B cell (primary cell): ENCODE measurements around the gene BANF2. TPM values are rescaled to one million over a fixed set of nuclear protein-coding genes. Genes with fewer than 3 reads are reported as not detected.

Experiments
- ATAC-seq: fragments of 200-7000 bp; cut with Tn5 transposase; one replicate; pipeline ENCODE4 v1.10.0; 2021; ENCODE audit warnings: low read depth, mild to moderate bottlenecking, moderate number of reproducible peaks, moderate library complexity
- CTCF ChIA-PET: fragments of 350-600 bp; sonication (Branson Sonifier 250); formaldehyde crosslinking; loops from one replicate; lab custom pipeline; 2021; ENCODE audit warnings: antibody characterized with exemption, inconsistent platforms; lab: Charles Lee
- POLR2A ChIA-PET: fragments of 350-600 bp; sonication (Branson Sonifier 250); formaldehyde crosslinking; loops from one replicate; lab custom pipeline; 2021; ENCODE audit warnings: antibody characterized with exemption; lab: Charles Lee
- DNase-seq: peaks from one replicate; pipeline ENCODE4 v3.0.0; 2013
- H2AFZ ChIP-seq: 2 replicates; pipeline ENCODE4 v1.6.1; 2012; ENCODE audit warnings: mild to moderate bottlenecking, low read depth, low read length; ENCODE audit not compliant: insufficient read depth, poor library complexity, severe bottlenecking
- H3K27ac ChIP-seq, 2 donors: 1 replicate in 1 of 2; 2 replicates in 1 of 2; pipeline ENCODE4 v1.5.1; 2012 to 2013; ENCODE audit warnings: low read length in 2 of 2, mild to moderate bottlenecking in 2 of 2, moderate library complexity in 1 of 2
- H3K27me3 ChIP-seq, 4 experiments: fragments of 200-600 bp in 1 of 4; sonication (generic) in 1 of 4; replicated peaks in 1 of 4; 1 replicate in 2 of 4; 2 replicates in 2 of 4; pipeline versions ENCODE4 v1.6.1 to v1.7.0; 2013 to 2016; ENCODE audit warnings: low read length in 3 of 4, mild to moderate bottlenecking in 2 of 4, mixed read lengths in 1 of 4, moderate library complexity in 1 of 4; ENCODE audit not compliant: insufficient read depth in 4 of 4, control insufficient read depth in 3 of 4; ENCODE audit errors: control extremely low read depth in 1 of 4
- H3K36me3 ChIP-seq, 2 experiments: replicated peaks in 1 of 2; 1 replicate in 1 of 2; 2 replicates in 1 of 2; pipeline versions ENCODE4 v1.6.1 to v1.7.1; 2013; ENCODE audit warnings: low read length in 1 of 2; ENCODE audit not compliant: insufficient read depth in 2 of 2, control insufficient read depth in 1 of 2; ENCODE audit errors: control extremely low read depth in 1 of 2, extremely low read depth in 1 of 2
- H3K4me1 ChIP-seq, 2 donors: fragments of 200-600 bp in 1 of 2; sonication (generic) in 1 of 2; 1 replicate in 1 of 2; 2 replicates in 1 of 2; pipeline versions ENCODE4 v1.5.1 to v1.6.1; 2013 to 2017; ENCODE audit warnings: low read length in 2 of 2; ENCODE audit not compliant: control insufficient read depth in 2 of 2, insufficient read depth in 2 of 2
- H3K4me2 ChIP-seq: replicated peaks from 2 replicates; pipeline ENCODE3; 2012; ENCODE audit warnings: mild to moderate bottlenecking, low read depth, low read length; ENCODE audit not compliant: poor library complexity, severe bottlenecking
- H3K4me3 ChIP-seq, 5 experiments: fragments of 200-600 bp in 1 of 5; sonication (generic) in 1 of 5; 1 replicate in 3 of 5; 2 replicates in 2 of 5; pipeline versions ENCODE4 v1.5.1 to v1.7.0; 2011 to 2016; ENCODE audit warnings: low read length in 4 of 5, mild to moderate bottlenecking in 4 of 5, low read depth in 2 of 5, control low read depth in 1 of 5, moderate library complexity in 1 of 5; ENCODE audit not compliant: insufficient read depth in 1 of 5; ENCODE audit errors: control extremely low read depth in 1 of 5, extremely low read depth in 1 of 5
- H3K79me2 ChIP-seq: fragments of 200-600 bp; sonication (generic); one replicate; pipeline ENCODE4 v1.6.0; 2016; ENCODE audit warnings: low read length; ENCODE audit not compliant: control insufficient read depth, insufficient read depth
- H3K9ac ChIP-seq: fragments of 200-600 bp; sonication (generic); 2 replicates; pipeline ENCODE4 v1.6.1; 2017; ENCODE audit warnings: mild to moderate bottlenecking, low read length, moderate library complexity
- H3K9me3 ChIP-seq, 3 donors: one replicate each; pipeline versions ENCODE4 v1.6.1 to v1.7.1; 2013; ENCODE audit warnings: low read length in 2 of 3; ENCODE audit not compliant: control insufficient read depth in 2 of 3, insufficient read depth in 1 of 3; ENCODE audit errors: control extremely low read depth in 1 of 3
- H4K20me1 ChIP-seq: 2 replicates; pipeline ENCODE4 v1.6.0; 2012; ENCODE audit warnings: mild to moderate bottlenecking, low read length; ENCODE audit not compliant: insufficient read depth, control insufficient read depth, poor library complexity, severe bottlenecking
- H3K27ac Mint-ChIP-seq: one replicate; pipeline ENCODE4 v1.8.0; 2021; ENCODE audit warnings: mixed read lengths
- H3K27me3 Mint-ChIP-seq: one replicate; pipeline ENCODE4 v1.8.0; 2021; ENCODE audit warnings: mixed read lengths
- H3K4me1 Mint-ChIP-seq: one replicate; pipeline ENCODE4 v1.8.0; 2021; ENCODE audit warnings: mixed read lengths
- H3K4me3 Mint-ChIP-seq: one replicate; pipeline ENCODE4 v1.8.0; 2021; ENCODE audit warnings: mixed read lengths
- H3K9me3 Mint-ChIP-seq: one replicate; pipeline ENCODE4 v1.8.0; 2022; ENCODE audit warnings: mixed read lengths; ENCODE audit not compliant: insufficient read depth
- CTCF ChIP-seq: fragments of 200-600 bp; IDR thresholded peaks from one replicate; pipeline ENCODE4 v1.8.0; 2022; ENCODE audit warnings: antibody characterized with exemption, mild to moderate bottlenecking
- EZH2 ChIP-seq: IDR thresholded peaks from 2 replicates; pipeline ENCODE4 v1.6.1; 2012; ENCODE audit warnings: borderline replicate concordance, low read depth, mild to moderate bottlenecking, moderate library complexity, low read length; ENCODE audit not compliant: insufficient read depth, poor library complexity, severe bottlenecking
- WGBS: methylation state at CpG from one replicate; pipeline ENCODE4 v1.1.5; 2013; ENCODE audit warnings: missing lambda C conversion rate; ENCODE audit not compliant: insufficient coverage; 5-methylcytosine and 5-hydroxymethylcytosine counted together
- intact Hi-C: fragments of 100-400 bp; cut with micrococcal nuclease; formaldehyde crosslinking; loops from one replicate; pipeline ENCODE4 v1.10.0; 2022
- polyA plus RNA-seq: library from polyadenylated mRNA; depleted of rRNA; stranded (reverse); fragments of >200 nt; gene quantifications from 2 replicates; pipeline ENCODE4 v1.2.3, GENCODE V29; 2012
- total RNA-seq, 2 donors: library from RNA; stranded (reverse); fragments of 120-200 nt in 1 of 2; gene quantifications; 1 replicate in 1 of 2; 2 replicates in 1 of 2; pipeline versions ENCODE4 v1.2.3 to v1.2.4, GENCODE V29; 2013 to 2022

The BANF2 gene
- total and polyA plus RNA-seq, 2 donors (not counting 1 experiment from before 2014, with no cell fraction given), result not detected

- intact Hi-C loops, result no loop called here
- WGBS, result 74% methylated on average over 13 of the region's 15 CpGs
- Histone ChIP-seq H3K4me2 (no peak overlapping the region), H3K36me3 (no peaks in the 10 kb centered on the region), H2AFZ (no peak overlapping the region), H3K9me3 (no peaks in the 10 kb centered on the region), H3K79me2 (no peaks in the 10 kb centered on the region), H3K27me3 (peaks cover 0 to 5% (median 0%) of the 10 kb centered on the region in 4 experiments), H3K4me1 (no peaks in the 10 kb centered on the region), H4K20me1 (no peaks in the 10 kb centered on the region), H3K4me3 (no peak overlapping the region), H3K27ac (no peak overlapping the region), H3K9ac (no peak overlapping the region)
- ATAC-seq, result no peak
- peaks cover 17% of the 10 kb centered on the region for H3K27me3 Mint-ChIP-seq
- CTCF ChIA-PET, result no interaction called here
- no peaks in the 10 kb centered on the region for H3K9me3 Mint-ChIP-seq
- no peak for TF ChIP-seq EZH2
- TF ChIP-seq CTCF, result no peak
- POLR2A ChIA-PET, result no interaction called here
- H3K4me1 Mint-ChIP-seq, result no peaks in the 10 kb centered on the region
- DNase-seq, result no peak
- H3K27ac Mint-ChIP-seq, result no peak overlapping the region
- H3K4me3 Mint-ChIP-seq, result no peak overlapping the region
Measured at GRCh38 chr20:17749978-17750721, 50.4 kb downstream of the BANF2 start.

GRCh38 chr20:17750722-17751045 lies 50.9 kb downstream of the BANF2 start:
- H3K79me2 ChIP-seq, result no peaks in the 10 kb centered on the region
- no peak overlapping the region for H3K4me2 ChIP-seq
- CTCF ChIA-PET, result no interaction called here
- WGBS, result 93% methylated on average over 1 of the region's 2 CpGs
- H3K27me3 Mint-ChIP-seq, result peaks cover 22% of the 10 kb centered on the region
- H4K20me1 ChIP-seq, result no peaks in the 10 kb centered on the region
- no peak overlapping the region for H3K27ac Mint-ChIP-seq
- no peak overlapping the region for H3K27ac ChIP-seq
- no peaks in the 10 kb centered on the region for H3K36me3 ChIP-seq
- H3K9me3 ChIP-seq, result no peaks in the 10 kb centered on the region
- POLR2A ChIA-PET, result no interaction called here
- H3K4me1 ChIP-seq, result no peaks in the 10 kb centered on the region
- TF ChIP-seq EZH2 (no peak), CTCF (no peak)
- H2AFZ ChIP-seq, result no peak overlapping the region
- H3K9ac ChIP-seq, result no peak overlapping the region
- H3K4me3 ChIP-seq, result no peak overlapping the region
- H3K9me3 Mint-ChIP-seq, result no peaks in the 10 kb centered on the region
- H3K27me3 ChIP-seq, result peaks cover 0 to 5% (median 0%) of the 10 kb centered on the region in 4 experiments
- DNase-seq (no peak), ATAC-seq (no peak)
- intact Hi-C loops, result no loop called here
- no peak overlapping the region for H3K4me3 Mint-ChIP-seq
- no peaks in the 10 kb centered on the region for H3K4me1 Mint-ChIP-seq
